CD4-positive, alpha-beta T cell treated with Interleukin-6 at 100 ng/mL for 8 hours (primary cell): ENCODE measurements around the gene MRGPRX2.

Source experiments
- DNase-seq: peaks from one replicate; pipeline ENCODE4 v3.0.0-alpha.2; 2020; ENCODE audit warnings: mixed read lengths, low spot score

The MRGPRX2 gene

DNA sequence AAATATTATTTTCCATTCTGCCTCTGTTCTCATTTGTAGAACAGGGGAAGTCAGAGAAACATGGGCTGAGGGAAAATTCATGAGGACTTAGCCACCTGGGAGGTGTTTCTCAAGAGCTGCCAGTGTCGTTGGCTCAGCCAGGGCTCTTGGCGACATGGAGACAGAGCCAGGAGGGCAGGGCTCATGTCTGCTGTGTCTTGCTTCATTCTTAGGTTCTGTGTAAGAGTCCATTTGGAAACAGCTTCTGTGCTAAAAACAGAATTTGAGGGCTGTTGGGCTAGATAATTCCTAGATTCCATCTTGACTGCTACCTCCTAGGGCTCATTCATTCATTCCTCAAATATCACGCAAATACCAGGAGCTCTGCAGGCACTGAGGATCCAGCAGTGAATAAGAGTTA is 15.1 kb upstream of the MRGPRX2 start:
- no peak for DNase-seq

GRCh38 chr11:19073454-19074415 is 13.2 kb upstream of the MRGPRX2 start:
- DNase-seq: no peak

GRCh38 chr11:19072464-19072863 is 11.9 kb upstream of the MRGPRX2 start:
- no peak for DNase-seq

DNA sequence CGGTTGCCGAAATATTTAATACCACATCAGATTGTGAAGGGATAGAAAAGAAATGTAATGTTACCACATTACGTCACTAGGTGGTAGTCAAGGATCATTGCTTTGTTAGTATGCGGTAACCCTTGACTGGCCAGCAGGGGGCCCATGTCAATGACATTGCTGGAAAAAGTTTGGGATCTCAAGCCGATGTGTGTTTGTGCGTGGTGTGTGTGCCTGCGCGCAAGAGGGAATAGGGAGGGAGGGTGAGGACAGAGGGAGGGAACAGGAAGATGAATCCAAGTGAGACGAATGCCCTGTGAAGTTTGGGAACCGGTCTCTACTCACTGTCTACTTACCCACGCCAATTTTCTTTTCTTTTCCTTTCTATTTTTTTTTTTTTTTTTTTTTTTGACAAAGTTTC is 10.7 kb upstream of the MRGPRX2 start:
- peak; percentile 37 for DNase-seq

- no peak for DNase-seq
Observed at GRCh38 chr11:19059833-19060232, 684 bp downstream of the MRGPRX2 start.

GRCh38 chr11:19055905-19056304 is 4.6 kb downstream of the MRGPRX2 start:
- DNase-seq: no peak

- no peak for DNase-seq
Observed at GRCh38 chr11:19055016-19055415, 5.5 kb downstream of the MRGPRX2 start.

- no peak for DNase-seq
Observed at GRCh38 chr11:19053909-19054308, 6.6 kb downstream of the MRGPRX2 start.

GRCh38 chr11:19050281-19050680 is 10.2 kb downstream of the MRGPRX2 start:
- no peak for DNase-seq

DNA sequence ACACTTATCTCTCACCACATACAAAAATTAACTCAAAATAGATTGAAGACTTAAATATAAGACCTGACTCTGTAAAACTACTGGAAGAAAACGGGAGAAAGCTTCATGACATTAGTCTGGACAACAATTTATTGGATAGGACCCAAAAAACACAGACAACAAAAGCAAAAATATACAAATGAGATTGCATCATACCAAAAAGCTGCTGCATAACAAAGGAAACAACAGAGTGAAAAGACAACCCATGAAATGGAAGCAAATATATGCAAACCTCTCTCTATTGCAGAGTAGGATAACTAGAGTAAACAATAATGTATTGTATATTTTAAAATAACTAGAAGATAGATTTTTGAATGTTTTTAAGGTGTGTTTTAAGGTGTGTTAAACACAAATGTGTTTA is 11.2 kb downstream of the MRGPRX2 start:
- DNase-seq: no peak

- DNase-seq: no peak
Observed at GRCh38 chr11:19040051-19040450, 20.5 kb downstream of the MRGPRX2 start.

DNA sequence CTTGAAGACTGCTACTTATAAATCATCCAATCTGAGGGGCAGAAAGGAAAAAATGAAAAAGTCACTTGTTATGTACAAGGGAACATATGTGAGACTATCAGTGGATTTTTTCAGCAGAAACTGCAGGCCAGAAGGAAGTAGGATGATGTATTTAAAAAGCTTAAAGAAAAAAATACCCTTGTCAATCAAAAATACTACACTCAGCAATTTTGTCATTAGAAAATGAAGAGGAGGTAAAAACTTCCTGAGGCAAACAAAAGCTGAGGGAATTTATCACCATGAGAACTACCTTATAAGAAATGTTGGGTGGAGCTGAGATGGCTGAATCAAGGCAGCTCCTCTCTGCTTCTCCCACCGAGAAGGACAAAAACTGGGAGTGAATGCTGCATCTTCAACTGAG is 21.1 kb downstream of the MRGPRX2 start:
- DNase-seq: no peak

GRCh38 chr11:19032990-19033389 is 27.5 kb downstream of the MRGPRX2 start:
- DNase-seq: no peak

GRCh38 chr11:19027829-19028595 is 32.5 kb downstream of the MRGPRX2 start:
- no peak for DNase-seq

DNA sequence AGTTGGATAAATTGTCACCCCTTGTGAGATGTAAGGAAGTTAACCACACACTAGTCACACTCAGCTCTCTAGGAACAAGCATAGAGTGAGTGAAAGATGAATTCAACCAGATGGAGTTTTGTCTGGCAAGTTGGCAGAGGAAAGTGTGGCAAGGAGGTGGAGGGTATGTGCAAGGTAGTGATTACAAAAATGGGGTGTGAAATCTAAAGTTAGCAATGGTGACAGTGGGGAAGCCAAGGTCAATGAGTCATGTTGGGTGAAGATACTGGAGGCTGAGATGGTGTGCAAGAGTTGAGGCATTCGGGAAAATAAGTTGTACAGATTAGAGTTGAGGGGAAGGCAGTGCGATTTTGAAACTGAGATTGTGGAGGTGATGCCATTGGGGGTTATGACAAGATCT is 33.7 kb downstream of the MRGPRX2 start:
- no peak for DNase-seq

DNA sequence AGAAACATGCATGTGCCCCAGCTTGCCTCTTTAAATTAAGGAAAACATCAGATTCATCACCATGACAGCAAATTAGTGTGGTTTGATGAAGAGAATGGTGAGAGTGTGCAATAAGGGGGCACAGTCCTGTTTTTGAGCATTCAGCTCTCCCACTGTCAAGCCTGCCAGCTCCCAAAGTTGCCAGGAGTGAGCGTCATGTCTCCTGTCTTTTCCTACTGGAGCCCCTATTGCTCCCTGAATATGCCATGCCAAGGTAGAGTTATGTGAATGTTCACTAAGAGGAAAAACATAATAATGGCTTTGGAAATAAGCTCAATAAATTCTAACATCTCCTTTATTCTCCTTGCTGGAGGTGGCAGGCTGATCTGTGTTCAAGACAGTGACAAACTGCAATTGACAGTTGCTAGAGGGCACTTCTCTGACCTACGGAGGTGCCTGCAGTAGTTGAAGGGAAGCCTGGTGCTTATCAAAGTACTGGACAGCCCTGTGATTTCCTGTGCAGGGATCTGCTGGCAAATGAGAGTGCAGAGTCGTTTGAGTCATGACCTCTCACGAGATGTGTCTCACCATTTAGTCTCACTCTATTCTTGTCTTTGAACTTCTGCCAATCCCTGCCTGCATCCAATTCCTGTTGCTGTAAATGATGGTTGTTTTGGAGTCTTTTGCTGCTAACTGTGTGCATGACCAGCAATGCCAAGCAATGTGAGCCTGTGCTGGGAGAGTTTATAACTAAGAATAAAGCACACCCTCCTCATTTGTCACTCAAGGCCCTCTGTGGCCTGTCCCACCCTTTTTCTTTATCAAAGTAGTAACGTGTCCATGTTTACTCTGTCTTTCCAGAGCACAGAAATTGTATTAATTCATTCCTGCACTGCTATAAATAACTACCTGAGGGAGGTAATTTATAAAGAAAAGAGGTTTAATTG is 34.8 kb downstream of the MRGPRX2 start:
- no peak for DNase-seq

DNA sequence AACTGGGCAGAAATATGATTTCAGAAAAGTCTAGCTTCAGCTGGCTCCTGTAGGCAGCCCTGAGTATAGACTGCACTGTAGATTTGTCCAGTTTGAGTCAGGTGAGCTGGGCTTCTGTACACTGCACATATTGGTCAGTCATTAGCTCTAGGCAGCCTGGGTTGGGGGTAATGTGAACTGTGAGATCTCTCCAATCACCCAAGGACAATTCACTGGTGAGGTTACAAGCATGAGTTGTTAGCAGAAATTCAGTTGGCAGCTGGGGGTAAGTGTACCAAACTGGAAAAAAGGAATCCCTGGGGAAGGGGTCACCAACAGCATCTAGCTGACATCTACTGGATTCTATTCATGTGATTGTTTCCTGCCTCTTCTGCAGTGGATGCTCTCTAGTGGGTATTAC is 39.7 kb downstream of the MRGPRX2 start:
- DNase-seq: no peak

DNA sequence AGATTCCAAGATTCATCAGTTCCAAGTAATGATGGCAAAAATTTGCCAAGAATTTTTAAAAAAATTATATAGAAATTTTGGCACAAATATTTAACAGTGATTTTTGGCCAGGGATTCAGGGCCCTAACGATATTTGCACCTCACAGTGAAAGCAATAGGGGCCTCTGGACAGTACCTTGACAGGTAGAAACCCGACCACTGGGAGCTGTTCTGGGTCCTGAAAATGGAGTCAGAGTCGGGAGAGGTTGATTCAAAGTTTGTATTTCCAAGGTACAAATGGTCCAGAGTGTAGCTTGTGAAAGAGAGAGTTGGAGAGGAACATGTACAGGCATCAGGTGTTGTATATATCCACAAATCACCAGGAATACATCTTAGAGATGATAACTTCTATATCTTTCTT is 41.6 kb downstream of the MRGPRX2 start:
- no peak for DNase-seq

DNA sequence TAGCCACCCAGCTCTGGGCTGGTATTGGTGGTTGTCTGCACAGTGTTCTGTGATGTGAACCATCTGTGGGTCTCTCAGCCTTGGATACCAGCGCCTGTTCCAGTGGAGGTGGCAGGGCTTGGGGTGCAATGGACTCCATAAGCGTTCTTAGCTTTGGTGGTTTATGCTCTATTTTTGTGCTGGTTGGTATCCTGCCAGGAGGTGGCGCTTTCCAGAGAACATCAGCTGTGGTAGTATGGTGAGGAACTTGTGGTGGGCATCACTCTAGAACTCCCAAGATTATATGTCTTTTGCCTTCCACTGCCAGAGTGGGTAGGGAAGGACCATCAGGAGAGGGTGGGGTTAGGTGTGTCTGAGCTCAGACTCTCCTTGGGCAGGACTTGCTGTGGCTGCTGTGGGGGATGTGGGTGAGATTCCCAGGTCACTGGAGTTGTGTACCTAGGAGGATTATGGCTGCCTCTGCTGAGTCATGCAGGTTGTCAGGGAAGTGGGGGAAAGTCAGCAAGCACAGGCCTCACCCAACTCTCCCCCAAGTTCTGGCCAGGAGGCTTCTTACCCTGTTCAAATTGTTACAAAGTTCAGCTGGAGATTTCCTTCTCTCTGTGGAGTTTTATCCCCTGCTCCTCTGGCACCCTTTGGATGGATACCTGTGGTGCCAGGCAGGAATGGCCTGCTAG is 47.2 kb downstream of the MRGPRX2 start:
- DNase-seq: no peak

DNA sequence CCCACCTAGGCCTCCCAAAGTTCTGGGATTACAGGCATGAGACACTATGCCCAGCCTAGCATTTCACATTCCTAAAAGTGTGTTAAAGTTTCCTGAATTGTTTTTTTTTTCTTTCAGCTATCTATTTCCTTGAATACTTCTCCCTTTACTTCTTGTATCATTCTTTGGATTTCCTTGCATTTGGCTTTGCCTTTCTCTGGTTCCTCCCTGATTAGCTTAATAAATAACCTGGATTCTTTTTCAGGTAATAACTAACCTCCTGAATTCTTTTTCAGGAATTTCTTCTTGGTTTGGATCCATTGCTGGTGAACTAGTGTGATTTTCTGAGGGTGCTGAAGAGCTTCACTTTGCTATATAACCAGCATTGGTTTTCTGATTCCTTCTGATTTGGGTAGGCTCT is 47.9 kb downstream of the MRGPRX2 start:
- DNase-seq: no peak
